Measurements from ENCODE around the gene SYTL3. TPM values are rescaled to one million over a fixed set of nuclear protein-coding genes. Genes with fewer than 3 reads are reported as not detected.

SYTL3 gene
- total RNA-seq, 1 experiment from 2014 or later, result 0.09 TPM

- H3K14ac ChIP-seq (ENCODE audit: insufficient read depth, low read length), result no peak overlapping the region
- WGBS (ENCODE audit: extremely low coverage, insufficient read length, low lambda C conversion rate), result no CpG with 5 or more reads among the region's 11 CpGs
- TF ChIP-seq CTCF (conservative IDR thresholded peaks at IDR 0.05), result no peak
- H3K4me3 Mint-ChIP-seq, result no peak overlapping the region
- no peak overlapping the region for H3K9ac ChIP-seq (ENCODE audit: extremely low read depth, insufficient read length, low read length)
- no peaks in the 10 kb centered on the region for H4K20me1 ChIP-seq (ENCODE audit: control insufficient read depth, insufficient read depth, insufficient read length)
- H3K27me3 Mint-ChIP-seq (ENCODE audit: low read depth), result no peaks in the 10 kb centered on the region
- no peak overlapping the region for H3K27ac ChIP-seq (ENCODE audit: insufficient read length, low read depth, low read length)
- no peaks in the 10 kb centered on the region for H3K27me3 ChIP-seq (ENCODE audit: insufficient read depth, low read length)
- H2AK5ac ChIP-seq (ENCODE audit: insufficient read length, low read length), result no peak overlapping the region
- no peak overlapping the region for H4K5ac ChIP-seq (ENCODE audit: insufficient read length, low read depth, low read length)
- peaks cover 6 to 12% of the 10 kb centered on the region in 2 experiments for H3K4me1 Mint-ChIP-seq
- no peak overlapping the region for H4K91ac ChIP-seq (ENCODE audit: insufficient read length, low read depth, low read length)
- no peaks in the 10 kb centered on the region for H3K79me1 ChIP-seq (ENCODE audit: insufficient read depth, low read depth, low read length, poor library complexity, severe bottlenecking)
- H3K27ac Mint-ChIP-seq, result no peak overlapping the region
- peaks cover 21 to 64% (median 45%) of the 10 kb centered on the region in 3 experiments; a peak in 6 of 7 replicates for H3K36me3 Mint-ChIP-seq (ENCODE audit: insufficient read depth in 1 of 3, low read depth in 3 of 3)
- no peak overlapping the region for H3K4me2 ChIP-seq (ENCODE audit: insufficient read depth, insufficient read length, low read length)
- no peak overlapping the region for H2BK5ac ChIP-seq (ENCODE audit: insufficient read length, low read length)
- no peak overlapping the region for H3K56ac ChIP-seq (ENCODE audit: insufficient read length, low read depth, low read length)
- no peak overlapping the region for H2BK15ac ChIP-seq (ENCODE audit: low read depth, low read length)
- no peak overlapping the region for H2AFZ ChIP-seq (ENCODE audit: low read length)
- no peak overlapping the region for H2BK12ac ChIP-seq (ENCODE audit: insufficient read length, low read depth, low read length)
- no peaks in the 10 kb centered on the region for H3K23me2 ChIP-seq (ENCODE audit: insufficient read length, low read depth, low read length, poor library complexity, severe bottlenecking)
- H3T11ph ChIP-seq (ENCODE audit: low read length), result no peak overlapping the region
- no peaks in the 10 kb centered on the region for H3K9me3 Mint-ChIP-seq
- H3K4ac ChIP-seq (ENCODE audit: low read depth, low read length), result no peak overlapping the region
- H3K23ac ChIP-seq (ENCODE audit: insufficient read length, low read depth, low read length), result no peak overlapping the region
- no peaks in the 10 kb centered on the region for H3K79me2 ChIP-seq (ENCODE audit: insufficient read depth, low read length)
- no peak overlapping the region for H2BK120ac ChIP-seq (ENCODE audit: low read depth, low read length, poor library complexity, severe bottlenecking)
- no peak overlapping the region for H4K8ac ChIP-seq (replicated peaks; ENCODE audit: insufficient read length, low read depth, low read length)
- DNase-seq, result no peak
- H3K4me1 ChIP-seq (ENCODE audit: insufficient read depth, low read length), result no peaks in the 10 kb centered on the region
- H3K18ac ChIP-seq (ENCODE audit: insufficient read length, low read depth, low read length), result no peak overlapping the region
- no peak overlapping the region for H2BK20ac ChIP-seq (ENCODE audit: low read depth, low read length, poor library complexity, severe bottlenecking)
- H3K9me3 ChIP-seq (ENCODE audit: control insufficient read depth, low read depth, low read length), result no peaks in the 10 kb centered on the region
Observed at GRCh38 chr6:158633127-158633526, 16.7 kb upstream of the SYTL3 start.

All from H9 (cell line).